Measurements from ENCODE around the gene OXSR1.

DNA sequence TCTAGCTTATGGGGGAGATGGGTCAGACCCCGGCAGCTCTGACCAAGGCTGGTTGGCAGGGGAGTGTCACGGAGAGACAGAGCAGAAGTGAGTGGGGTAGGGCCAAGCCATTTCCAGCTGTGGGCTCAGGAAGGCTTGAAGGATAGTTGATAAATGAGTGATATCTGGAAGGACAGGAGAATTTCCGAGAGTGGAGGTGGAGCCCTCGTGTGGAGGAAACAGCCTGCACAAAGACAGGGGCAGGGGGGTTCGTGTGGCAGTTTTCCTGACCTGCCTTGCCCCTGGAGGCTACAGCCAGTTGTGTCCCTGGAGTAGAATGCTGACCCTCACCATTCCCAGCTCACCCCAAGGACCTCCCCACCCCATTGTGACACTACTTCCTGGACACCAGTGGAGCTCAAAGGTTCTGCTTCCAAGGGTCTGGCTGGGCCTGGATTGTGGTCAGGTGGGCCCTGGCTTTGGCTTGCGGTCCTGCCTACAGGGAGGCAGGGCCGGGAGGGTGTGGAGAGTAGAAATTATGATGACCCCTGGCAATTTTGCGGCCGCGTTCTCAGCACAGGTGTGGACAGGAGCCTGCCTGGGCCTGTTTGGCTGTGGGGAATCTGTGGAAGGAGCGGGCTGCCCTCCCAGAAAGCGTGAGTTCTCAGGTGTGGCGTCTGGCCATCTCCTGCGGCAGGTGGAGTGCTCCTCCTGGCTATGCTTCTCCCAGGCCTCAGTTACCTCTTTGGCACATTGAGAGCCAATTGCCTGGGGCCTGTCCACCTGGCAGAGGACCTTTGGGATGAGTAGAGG lies 116.8 kb downstream of the OXSR1 start, which contains the start of gene SLC22A14:
- TF ChIP-seq, protein P1, sequence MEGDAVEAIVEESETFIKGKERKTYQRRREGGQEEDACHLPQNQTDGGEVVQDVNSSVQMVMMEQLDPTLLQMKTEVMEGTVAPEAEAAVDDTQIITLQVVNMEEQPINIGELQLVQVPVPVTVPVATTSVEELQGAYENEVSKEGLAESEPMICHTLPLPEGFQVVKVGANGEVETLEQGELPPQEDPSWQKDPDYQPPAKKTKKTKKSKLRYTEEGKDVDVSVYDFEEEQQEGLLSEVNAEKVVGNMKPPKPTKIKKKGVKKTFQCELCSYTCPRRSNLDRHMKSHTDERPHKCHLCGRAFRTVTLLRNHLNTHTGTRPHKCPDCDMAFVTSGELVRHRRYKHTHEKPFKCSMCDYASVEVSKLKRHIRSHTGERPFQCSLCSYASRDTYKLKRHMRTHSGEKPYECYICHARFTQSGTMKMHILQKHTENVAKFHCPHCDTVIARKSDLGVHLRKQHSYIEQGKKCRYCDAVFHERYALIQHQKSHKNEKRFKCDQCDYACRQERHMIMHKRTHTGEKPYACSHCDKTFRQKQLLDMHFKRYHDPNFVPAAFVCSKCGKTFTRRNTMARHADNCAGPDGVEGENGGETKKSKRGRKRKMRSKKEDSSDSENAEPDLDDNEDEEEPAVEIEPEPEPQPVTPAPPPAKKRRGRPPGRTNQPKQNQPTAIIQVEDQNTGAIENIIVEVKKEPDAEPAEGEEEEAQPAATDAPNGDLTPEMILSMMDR (IDR thresholded peaks at IDR 0.05; ENCODE audit: low read depth, low read length), result peak; percentile 82
- TF ChIP-seq EZH2phosphoT487 (IDR thresholded peaks at IDR 0.05; ENCODE audit: low read depth), result no peak
